Epithelial cell of proximal tubule (primary cell): ENCODE data around the gene ZC3H18. TPM values are rescaled to one million over a fixed set of nuclear protein-coding genes. Genes with fewer than 3 reads are reported as not detected.

Source experiments
- DNase-seq: peaks from one replicate; pipeline ENCODE4 v3.0.0-alpha.2; 2011; ENCODE audit warnings: low read depth
- H3K4me3 ChIP-seq: 2 replicates; pipeline ENCODE4 v1.5.1; 2011; ENCODE audit warnings: low read depth, mild to moderate bottlenecking, low read length
- CTCF ChIP-seq: conservative IDR thresholded peaks from 2 replicates; pipeline ENCODE4 v1.5.1; 2012; ENCODE audit warnings: low read depth, mild to moderate bottlenecking, low read length
- total RNA-seq: library from RNA; depleted of rRNA; stranded (reverse); fragments of >200 nt; gene quantifications from 2 replicates; pipeline ENCODE4 v1.2.3, GENCODE V29; 2015

ZC3H18 gene
- total RNA-seq, 1 donor from 2014 or later, result 18.3 TPM

GRCh38 chr16:88596483-88596882 lies 26.3 kb downstream of the ZC3H18 start:
- no peak for DNase-seq
- TF ChIP-seq CTCF, result no peak
- no peak overlapping the region for H3K4me3 ChIP-seq

GRCh38 chr16:88597856-88598491 lies 27.8 kb downstream of the ZC3H18 start:
- no peak overlapping the region for H3K4me3 ChIP-seq
- no peak for DNase-seq
- TF ChIP-seq CTCF, result no peak

GRCh38 chr16:88599092-88599733 lies 29.0 kb downstream of the ZC3H18 start:
- H3K4me3 ChIP-seq, result no peak overlapping the region
- no peak for DNase-seq
- TF ChIP-seq CTCF, result no peak

DNA sequence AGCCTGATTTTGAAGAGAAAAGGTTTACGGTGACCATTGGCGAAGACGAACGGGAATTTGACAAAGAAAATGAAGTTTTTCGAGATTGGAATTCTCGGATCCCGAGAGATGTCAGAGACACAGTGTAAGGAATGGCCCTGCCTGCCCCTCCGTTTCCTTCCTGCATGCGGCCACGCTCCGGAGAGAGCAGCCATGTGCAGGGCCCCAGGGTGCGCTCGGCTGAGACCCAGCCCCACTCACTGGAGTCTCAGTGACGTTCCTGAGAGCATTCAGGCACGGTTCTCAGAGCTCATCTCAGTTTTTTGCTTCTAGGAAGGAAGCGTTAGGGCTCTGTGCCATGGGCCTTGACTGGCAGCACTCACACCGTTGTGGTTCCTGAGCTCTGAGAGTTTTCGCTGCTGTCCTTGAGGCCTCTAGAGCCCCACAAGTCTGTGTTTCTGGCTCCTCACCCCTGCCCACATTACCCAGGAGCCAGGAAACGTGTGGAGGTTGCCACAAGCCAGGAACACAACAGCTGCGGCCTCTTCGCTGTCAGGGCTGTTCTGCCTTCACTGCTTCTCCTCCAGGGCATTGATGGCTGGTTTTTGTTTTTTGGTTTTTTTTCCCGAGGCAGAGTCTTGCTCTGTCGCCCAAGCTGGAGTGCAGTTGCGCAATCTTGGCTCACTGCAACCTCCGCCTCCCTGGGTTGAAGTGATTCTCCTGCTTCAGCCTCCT lies 29.8 kb downstream of the ZC3H18 start:
- no peak overlapping the region for H3K4me3 ChIP-seq
- DNase-seq, result no peak
- TF ChIP-seq CTCF, result no peak

- TF ChIP-seq CTCF, result no peak
- H3K4me3 ChIP-seq, result no peak overlapping the region
- DNase-seq, result no peak
Measured at GRCh38 chr16:88600539-88600896, 30.3 kb downstream of the ZC3H18 start.

DNA sequence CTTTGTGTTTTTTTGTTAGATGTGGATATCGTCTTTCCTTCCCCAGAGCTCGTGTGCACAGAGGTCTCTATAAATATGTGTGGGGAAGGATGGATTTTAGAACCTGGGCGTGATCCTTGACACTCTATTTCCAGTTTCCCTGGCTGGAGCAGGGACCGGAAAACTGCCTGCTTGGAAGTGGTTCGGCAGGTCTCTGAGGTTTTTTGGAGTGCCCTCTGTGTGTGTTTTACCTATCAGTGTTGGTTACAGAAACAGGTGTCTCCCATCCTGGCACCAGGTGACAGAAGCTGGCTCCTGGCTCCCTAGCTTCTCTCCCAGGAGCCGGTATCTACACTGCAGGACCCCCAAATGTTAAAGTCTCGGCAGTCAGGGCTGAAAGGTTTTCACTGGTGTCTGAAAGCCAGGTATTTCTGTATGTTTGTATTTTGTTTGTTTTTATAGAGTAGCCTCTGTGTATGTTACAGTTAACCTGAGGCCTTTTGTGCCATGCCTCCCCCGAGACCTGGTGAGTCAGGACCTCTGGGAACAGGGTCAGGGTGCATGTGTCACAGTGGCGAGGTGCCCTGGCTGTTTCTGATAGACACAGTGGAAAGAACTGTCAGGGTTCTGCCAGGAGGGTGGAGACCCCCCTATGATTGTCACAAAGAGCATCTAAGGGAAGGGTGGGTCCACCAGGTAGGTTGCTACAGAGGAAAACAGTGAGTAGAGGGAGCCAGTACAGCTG lies 31.3 kb downstream of the ZC3H18 start:
- no peak for DNase-seq
- no peak for TF ChIP-seq CTCF

More for the DNA sequence above, 31.3 kb downstream of the ZC3H18 start:
- H3K4me3 ChIP-seq, result no peak overlapping the region
